ENCODE data around the gene SLC9A3. TPM values are rescaled to one million over a fixed set of nuclear protein-coding genes. Genes with fewer than 3 reads are reported as not detected.

SLC9A3 gene
- total RNA-seq, 1 experiment from 2014 or later: 1.5 TPM

DNA sequence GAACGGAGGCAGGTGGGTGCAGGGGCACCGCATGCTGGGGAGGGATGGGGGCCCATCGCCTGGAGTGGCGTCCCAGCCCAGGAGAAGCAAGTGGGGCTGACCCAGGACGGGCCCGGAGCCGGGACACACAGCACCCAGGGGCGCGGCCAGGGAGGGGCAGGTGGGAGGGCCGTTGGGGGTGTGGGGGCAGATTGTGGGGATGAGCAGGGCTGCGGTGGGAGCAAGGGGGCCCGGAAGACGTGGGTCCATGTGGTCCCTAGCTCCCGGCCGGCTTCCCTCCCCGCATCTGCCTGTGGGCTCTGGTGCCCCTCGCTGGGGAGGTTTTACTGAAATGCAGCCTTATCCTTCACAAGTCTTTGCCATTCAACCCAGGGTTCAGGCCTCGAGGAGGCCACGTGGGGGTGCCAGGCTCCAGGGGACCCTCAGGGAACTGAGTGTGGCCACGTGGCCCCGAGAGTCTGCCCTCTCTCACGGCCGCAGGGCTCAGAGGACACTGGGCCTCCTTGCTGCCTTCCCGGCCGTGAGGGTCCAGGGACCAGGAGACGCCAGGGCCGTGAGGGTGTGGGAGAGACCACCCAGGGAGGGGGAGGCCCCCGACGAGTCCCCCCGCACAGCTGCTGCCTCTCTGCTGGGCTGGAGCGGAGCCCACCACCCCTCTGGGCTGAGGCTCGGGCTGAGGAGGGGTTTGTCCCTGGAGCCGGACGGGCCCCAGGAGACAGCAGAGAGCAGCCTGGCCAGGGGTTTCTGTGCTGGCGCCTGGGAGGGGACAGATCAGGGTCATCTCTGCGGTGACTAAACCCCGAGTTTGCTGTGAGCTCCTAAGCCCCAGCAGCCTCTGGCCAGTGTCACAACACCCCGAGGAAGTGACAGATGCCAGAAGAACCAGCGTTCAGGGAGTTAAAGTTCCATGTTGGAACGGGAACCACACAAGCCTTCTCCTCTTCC lies 35.2 kb downstream of the SLC9A3 start:
- Histone ChIP-seq H4K20me1 (ENCODE audit: insufficient read depth) (no peaks in the 10 kb centered on the region), H3K36me3 (ENCODE audit: control insufficient read depth in 1 of 2, insufficient read depth in 2 of 2, low read length in 2 of 2) (no peaks in the 10 kb centered on the region), H3K27me3 (ENCODE audit: insufficient read depth, low read length) (no peaks in the 10 kb centered on the region), H3K4me3 (replicated peaks in 1 of 2; ENCODE audit: low read depth in 1 of 2, low read length in 2 of 2) (no peak overlapping the region), H3K27ac (ENCODE audit: low read depth, low read length) (no peak overlapping the region), H3K79me2 (ENCODE audit: insufficient read depth, low read length) (no peaks in the 10 kb centered on the region), H3K4me2 (ENCODE audit: low read length) (no peak overlapping the region), H3K4me1 (ENCODE audit: control insufficient read depth in 1 of 2, insufficient read depth in 2 of 2, low read length in 2 of 2) (peaks cover 0 to 9% of the 10 kb centered on the region in 2 experiments; a peak in 3 of 4 replicates), H3K9me2 (ENCODE audit: insufficient read depth) (no peaks in the 10 kb centered on the region), H3K9me3 (ENCODE audit: control insufficient read depth in 1 of 2, insufficient read depth in 1 of 2, low read depth in 1 of 2, low read length in 2 of 2) (no peaks in the 10 kb centered on the region), H3K9ac (ENCODE audit: low read length) (no peak overlapping the region), H2AFZ (ENCODE audit: low read depth, low read length, poor library complexity, severe bottlenecking) (no peak overlapping the region)
- TF ChIP-seq FOSL1 (IDR thresholded peaks at IDR 0.05; ENCODE audit: low read depth) (no peak), SRF (IDR thresholded peaks at IDR 0.05; ENCODE audit: low read depth) (no peak), ZNF274 (IDR thresholded peaks at IDR 0.05; ENCODE audit: low read depth, low read length) (no peak), EZH2phosphoT487 (IDR thresholded peaks at IDR 0.05; ENCODE audit: borderline replicate concordance) (no peak), SP1 (IDR thresholded peaks at IDR 0.05; ENCODE audit: low read depth) (no peak), CEBPB (IDR thresholded peaks at IDR 0.05; ENCODE audit: low read depth) (no peak), RAD21 (IDR thresholded peaks at IDR 0.05; ENCODE audit: low read depth) (no peak), SIN3A (IDR thresholded peaks at IDR 0.05; ENCODE audit: low read depth) (no peak), JUND (IDR thresholded peaks at IDR 0.05) (no peak)
- TF ChIP-seq, protein P1, sequence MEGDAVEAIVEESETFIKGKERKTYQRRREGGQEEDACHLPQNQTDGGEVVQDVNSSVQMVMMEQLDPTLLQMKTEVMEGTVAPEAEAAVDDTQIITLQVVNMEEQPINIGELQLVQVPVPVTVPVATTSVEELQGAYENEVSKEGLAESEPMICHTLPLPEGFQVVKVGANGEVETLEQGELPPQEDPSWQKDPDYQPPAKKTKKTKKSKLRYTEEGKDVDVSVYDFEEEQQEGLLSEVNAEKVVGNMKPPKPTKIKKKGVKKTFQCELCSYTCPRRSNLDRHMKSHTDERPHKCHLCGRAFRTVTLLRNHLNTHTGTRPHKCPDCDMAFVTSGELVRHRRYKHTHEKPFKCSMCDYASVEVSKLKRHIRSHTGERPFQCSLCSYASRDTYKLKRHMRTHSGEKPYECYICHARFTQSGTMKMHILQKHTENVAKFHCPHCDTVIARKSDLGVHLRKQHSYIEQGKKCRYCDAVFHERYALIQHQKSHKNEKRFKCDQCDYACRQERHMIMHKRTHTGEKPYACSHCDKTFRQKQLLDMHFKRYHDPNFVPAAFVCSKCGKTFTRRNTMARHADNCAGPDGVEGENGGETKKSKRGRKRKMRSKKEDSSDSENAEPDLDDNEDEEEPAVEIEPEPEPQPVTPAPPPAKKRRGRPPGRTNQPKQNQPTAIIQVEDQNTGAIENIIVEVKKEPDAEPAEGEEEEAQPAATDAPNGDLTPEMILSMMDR (IDR thresholded peaks at IDR 0.05 in 2 of 3, conservative IDR thresholded peaks at IDR 0.05 in 1 of 3; ENCODE audit: borderline replicate concordance in 1 of 3, insufficient read depth in 1 of 3, low read depth in 2 of 3, low read length in 2 of 3): no peak
- TF ChIP-seq, protein P2, sequence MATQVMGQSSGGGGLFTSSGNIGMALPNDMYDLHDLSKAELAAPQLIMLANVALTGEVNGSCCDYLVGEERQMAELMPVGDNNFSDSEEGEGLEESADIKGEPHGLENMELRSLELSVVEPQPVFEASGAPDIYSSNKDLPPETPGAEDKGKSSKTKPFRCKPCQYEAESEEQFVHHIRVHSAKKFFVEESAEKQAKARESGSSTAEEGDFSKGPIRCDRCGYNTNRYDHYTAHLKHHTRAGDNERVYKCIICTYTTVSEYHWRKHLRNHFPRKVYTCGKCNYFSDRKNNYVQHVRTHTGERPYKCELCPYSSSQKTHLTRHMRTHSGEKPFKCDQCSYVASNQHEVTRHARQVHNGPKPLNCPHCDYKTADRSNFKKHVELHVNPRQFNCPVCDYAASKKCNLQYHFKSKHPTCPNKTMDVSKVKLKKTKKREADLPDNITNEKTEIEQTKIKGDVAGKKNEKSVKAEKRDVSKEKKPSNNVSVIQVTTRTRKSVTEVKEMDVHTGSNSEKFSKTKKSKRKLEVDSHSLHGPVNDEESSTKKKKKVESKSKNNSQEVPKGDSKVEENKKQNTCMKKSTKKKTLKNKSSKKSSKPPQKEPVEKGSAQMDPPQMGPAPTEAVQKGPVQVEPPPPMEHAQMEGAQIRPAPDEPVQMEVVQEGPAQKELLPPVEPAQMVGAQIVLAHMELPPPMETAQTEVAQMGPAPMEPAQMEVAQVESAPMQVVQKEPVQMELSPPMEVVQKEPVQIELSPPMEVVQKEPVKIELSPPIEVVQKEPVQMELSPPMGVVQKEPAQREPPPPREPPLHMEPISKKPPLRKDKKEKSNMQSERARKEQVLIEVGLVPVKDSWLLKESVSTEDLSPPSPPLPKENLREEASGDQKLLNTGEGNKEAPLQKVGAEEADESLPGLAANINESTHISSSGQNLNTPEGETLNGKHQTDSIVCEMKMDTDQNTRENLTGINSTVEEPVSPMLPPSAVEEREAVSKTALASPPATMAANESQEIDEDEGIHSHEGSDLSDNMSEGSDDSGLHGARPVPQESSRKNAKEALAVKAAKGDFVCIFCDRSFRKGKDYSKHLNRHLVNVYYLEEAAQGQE (IDR thresholded peaks at IDR 0.05; ENCODE audit: low read depth): no peak
- TF ChIP-seq, protein P3, sequence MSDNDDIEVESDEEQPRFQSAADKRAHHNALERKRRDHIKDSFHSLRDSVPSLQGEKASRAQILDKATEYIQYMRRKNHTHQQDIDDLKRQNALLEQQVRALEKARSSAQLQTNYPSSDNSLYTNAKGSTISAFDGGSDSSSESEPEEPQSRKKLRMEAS (IDR thresholded peaks at IDR 0.05): no peak
- ChIA-PET RAD21 (ENCODE audit: low non-redundant PET in 1 of 2, low total read pairs in 2 of 2, uncharacterized antibody in 2 of 2, unreplicated experiment in 2 of 2) (no interaction called here), CTCF (no interaction called here), POLR2A (no interaction called here)
- no TSS peak for BruUV-seq (replicated peaks)
- ATAC-seq: no peak
- intact Hi-C loops (cut with micrococcal nuclease): no loop called here
- no peak for DNase-seq (ENCODE audit: low read depth, low spot score)
